ENCODE data around the gene UQCC3. TPM values are rescaled to one million over a fixed set of nuclear protein-coding genes. Genes with fewer than 3 reads are reported as not detected.

The UQCC3 gene
- total and polyA plus RNA-seq, 2 of the 13 experiments (the other 11 are each of a cell fraction or from before 2014, with no cell fraction given) = 7.7 to 16.0 TPM

- TF ChIP-seq NFAT5 (CRISPR knock-in tag; IDR thresholded peaks at IDR 0.05) = no peak; the same call in none of the 2 replicates
- no peak for TF ChIP-seq PTBP1 (IDR thresholded peaks at IDR 0.05; ENCODE audit: low read depth, low read length, poor library complexity, severe bottlenecking)
- TF ChIP-seq HNRNPUL1 (IDR thresholded peaks at IDR 0.05; ENCODE audit: low read depth, low read length) = no peak
- TF ChIP-seq TCF7L2 (IDR thresholded peaks at IDR 0.05; ENCODE audit: low read depth, low read length) = no peak
- peak; percentile 91 for TF ChIP-seq SP5 (CRISPR knock-in tag; IDR thresholded peaks at IDR 0.05; ENCODE audit: borderline replicate concordance, low read depth)
- no peak for TF ChIP-seq MTA3 (CRISPR knock-in tag; IDR thresholded peaks at IDR 0.05)
- peak; percentile 100 for TF ChIP-seq ZC3H13 (CRISPR knock-in tag; IDR thresholded peaks at IDR 0.05)
- no peak for TF ChIP-seq MAF1 (CRISPR knock-in tag; IDR thresholded peaks at IDR 0.05; ENCODE audit: borderline replicate concordance)
- 0 out of 2 replicates have a peak, but pooled peaks have one; percentile 60 for TF ChIP-seq ZNF333 (CRISPR knock-in tag; IDR thresholded peaks at IDR 0.05; ENCODE audit: borderline replicate concordance)
- peak; percentile 16; the same call in 1 of the 2 replicates for TF ChIP-seq ZNF691 (CRISPR knock-in tag; IDR thresholded peaks at IDR 0.05; ENCODE audit: borderline replicate concordance, low read depth)
- TF ChIP-seq HOXA9 (CRISPR knock-in tag; IDR thresholded peaks at IDR 0.05; ENCODE audit: borderline replicate concordance) = no peak
- TF ChIP-seq EP300 (IDR thresholded peaks at IDR 0.05; ENCODE audit: low read depth in 2 of 2, low read length in 2 of 2) = no peak; a peak in 1 of 4 replicates
- TF ChIP-seq EP300 (CRISPR knock-in tag; IDR thresholded peaks at IDR 0.05; ENCODE audit: borderline replicate concordance) = no peak
- TF ChIP-seq SP4 (CRISPR knock-in tag; IDR thresholded peaks at IDR 0.05) = peak; percentile 87
- peak; percentile 85 for TF ChIP-seq NFYB (CRISPR knock-in tag; IDR thresholded peaks at IDR 0.05)
- TF ChIP-seq RFXANK (CRISPR knock-in tag; IDR thresholded peaks at IDR 0.05) = 0 out of 2 replicates have a peak, but pooled peaks have one; percentile 34
- no peak for TF ChIP-seq LCORL (IDR thresholded peaks at IDR 0.05)
- TF ChIP-seq LCORL (CRISPR knock-in tag; IDR thresholded peaks at IDR 0.05) = peak; percentile 32; the same call in 1 of the 2 replicates
- TF ChIP-seq ZNF577 (CRISPR knock-in tag; IDR thresholded peaks at IDR 0.05; ENCODE audit: borderline replicate concordance, low read depth) = no peak
- peak; percentile 19; the same call in 1 of the 2 replicates for TF ChIP-seq ATF2 (CRISPR knock-in tag; IDR thresholded peaks at IDR 0.05)
Measured at GRCh38 chr11:62645946-62646824, 25.3 kb upstream of the UQCC3 start, which contains the start of gene GANAB (continued).
